H54 (cell line): ENCODE results near the gene NOL4L.

Experiments
- DNase-seq: peaks from one replicate; pipeline ENCODE4 v3.0.0; 2011; ENCODE audit warnings: low spot score, mixed read lengths; ENCODE audit not compliant: insufficient read length
- FAIRE-seq: peaks from 3 replicates; lab custom pipeline; 2011; peaks lifted over from hg19 to GRCh38; lab: Jason Lieb, UNC
- POLR2A ChIP-seq: IDR thresholded peaks from 2 replicates; pipeline ENCODE4 v1.6.1; 2011; ENCODE audit warnings: low read depth, mild to moderate bottlenecking, low read length

Gene NOL4L

DNA sequence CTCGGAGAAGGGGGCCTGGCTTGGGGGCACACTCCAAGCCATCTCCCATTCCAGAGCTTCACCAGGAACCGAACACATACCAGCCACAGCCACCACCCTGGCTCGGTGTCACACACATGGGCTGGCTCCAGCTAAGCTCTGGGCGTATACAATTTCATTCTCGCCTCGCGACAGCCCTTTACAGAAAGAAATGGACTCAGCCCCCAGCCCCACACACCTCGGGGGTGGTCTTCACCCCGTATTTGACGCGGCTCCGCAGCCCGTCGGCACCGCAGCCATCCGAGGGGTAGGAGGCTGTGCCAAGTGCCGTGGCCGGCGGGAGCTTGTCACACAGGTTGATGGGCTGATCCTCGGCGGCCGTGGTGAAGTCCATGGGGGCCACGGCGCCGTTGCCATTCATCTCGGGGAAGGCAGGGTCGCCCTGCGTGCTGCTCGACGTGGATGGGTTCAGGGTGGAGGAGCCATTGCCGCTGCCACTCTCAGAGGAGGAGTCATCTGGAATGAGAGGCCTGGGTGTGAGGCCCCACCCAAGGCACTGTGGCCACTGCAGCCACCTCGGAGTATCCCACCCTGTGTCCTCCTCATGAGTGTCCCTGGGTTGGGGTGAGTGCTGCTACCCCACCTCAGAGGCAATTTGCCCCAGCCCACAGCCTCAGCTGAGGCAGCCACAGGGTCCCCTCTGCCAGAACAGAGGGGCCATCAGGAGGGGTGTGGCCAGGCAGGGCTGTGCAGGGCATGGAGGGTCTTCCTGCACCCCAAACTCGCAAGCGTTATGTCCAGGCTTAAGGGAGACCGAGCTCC is 129.0 kb downstream of the NOL4L start:
- no peak for TF ChIP-seq POLR2A
- no peak for FAIRE-seq
- DNase-seq: no peak

DNA sequence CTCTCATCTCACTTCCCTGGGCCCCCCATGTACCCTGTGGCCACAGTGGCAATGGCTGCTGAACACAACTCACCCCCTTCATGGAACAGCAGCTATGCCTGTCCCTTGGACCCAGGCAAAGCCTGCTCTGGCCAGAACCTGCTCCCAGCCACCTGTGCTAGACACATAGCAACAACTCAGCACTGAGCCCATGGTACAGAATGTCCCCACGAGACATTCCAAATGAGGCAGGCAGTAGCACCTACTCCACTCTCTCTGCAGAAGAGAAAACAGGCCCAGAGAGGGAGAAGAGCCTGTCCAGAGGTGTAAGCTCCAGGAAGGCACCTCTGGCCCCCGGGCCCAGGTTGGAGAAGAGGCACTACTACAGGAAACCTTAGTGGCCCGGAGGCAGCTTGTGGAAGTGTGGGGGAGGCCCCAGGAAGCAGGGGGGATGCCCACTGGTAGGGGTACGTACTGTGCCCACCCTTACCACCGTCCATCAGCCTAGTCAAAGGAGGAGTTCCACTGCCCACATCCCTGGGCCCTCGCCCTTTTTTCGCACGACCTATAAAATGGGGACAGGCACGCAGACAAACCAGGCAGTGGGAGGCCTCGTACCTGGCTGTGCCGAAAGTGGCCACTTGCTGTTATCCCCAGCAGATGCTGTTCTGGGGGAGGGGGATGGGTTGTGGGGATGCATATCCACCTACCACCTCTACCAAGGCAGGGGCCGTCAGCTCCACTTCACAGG is 129.8 kb downstream of the NOL4L start:
- no peak for DNase-seq
- no peak for TF ChIP-seq POLR2A
- FAIRE-seq: no peak

DNA sequence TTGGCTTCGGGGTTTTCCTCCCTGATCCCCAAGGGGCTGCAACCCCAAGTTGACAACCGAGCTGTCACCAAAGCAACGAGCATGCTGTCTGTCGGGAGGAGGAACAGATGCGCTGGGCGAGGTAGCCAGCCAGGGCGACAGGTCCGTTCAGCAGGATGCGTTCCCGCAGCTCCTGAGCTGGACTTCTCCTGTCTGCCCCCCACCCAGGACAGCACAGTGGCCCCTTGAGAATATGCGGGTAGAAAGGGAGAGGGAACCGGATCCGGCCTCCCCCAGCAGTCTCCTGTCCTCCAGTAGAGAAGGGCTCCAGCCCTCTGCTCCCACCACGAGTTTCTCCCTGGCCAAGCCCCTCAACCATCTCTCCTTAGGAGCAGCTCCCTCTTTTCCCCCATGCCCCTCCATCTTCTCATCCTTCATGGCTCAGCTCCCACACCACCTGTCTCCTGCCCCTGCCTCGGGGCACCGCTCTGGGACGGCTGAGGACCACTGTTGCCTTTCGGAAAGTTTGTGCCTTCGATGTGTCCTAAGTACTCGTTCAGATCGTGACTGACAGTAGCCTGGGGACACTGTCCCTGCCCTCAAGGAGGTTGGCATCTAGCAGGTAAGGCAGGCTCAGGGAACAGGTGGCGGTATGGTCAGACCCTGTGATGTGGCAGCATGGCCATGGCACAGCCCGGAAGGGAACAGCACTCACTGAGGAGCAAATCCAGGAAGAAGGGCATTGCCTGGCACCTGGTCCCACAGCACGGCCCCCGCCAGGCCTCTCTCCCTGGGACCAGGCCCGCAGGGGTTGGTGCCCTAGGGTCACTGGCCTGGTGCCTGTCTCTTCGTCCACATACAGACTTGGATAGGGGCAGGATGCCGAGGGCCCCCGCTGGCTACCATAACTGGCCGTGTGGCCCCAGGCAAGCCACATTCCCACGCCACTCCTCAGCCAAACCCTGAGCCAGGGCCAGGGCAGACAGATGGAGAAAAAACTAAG is 130.7 kb downstream of the NOL4L start:
- FAIRE-seq (no peak), DNase-seq (no peak)
- TF ChIP-seq POLR2A: no peak

DNA sequence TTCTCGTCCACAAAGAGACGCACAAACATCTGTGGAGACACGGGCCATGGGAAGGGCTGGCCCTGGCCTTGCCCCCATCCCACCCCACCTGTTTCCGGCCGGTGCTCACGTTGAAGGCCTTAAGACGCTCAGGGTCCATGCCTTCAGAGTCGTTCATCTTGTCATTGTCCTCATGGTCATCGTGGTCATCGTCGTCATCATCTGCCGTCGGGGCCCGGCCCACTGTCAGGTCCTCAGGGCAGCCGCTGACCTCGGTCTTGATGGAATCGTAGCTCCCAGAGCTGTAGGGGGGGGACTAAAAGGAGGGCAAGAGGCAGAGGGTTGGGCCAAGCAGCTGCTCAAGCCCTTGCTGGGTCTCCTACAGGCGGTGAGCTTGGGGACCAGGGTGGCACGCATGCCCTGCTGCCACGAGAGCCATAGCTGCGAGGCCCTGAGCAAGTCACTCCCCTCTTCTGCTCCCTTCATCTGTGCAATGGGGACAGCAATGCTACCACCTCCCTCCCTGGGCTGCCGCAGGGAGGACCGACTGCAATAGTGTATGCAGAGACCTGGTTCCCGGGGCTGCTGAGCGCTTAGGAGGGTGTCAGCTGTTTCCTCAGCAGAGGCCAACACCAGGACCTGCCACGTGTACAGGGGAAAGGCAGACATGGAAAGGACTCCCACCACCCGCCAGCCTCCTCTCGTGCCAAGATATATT is 131.5 kb downstream of the NOL4L start:
- no peak for TF ChIP-seq POLR2A
- no peak for FAIRE-seq
- no peak for DNase-seq

DNA sequence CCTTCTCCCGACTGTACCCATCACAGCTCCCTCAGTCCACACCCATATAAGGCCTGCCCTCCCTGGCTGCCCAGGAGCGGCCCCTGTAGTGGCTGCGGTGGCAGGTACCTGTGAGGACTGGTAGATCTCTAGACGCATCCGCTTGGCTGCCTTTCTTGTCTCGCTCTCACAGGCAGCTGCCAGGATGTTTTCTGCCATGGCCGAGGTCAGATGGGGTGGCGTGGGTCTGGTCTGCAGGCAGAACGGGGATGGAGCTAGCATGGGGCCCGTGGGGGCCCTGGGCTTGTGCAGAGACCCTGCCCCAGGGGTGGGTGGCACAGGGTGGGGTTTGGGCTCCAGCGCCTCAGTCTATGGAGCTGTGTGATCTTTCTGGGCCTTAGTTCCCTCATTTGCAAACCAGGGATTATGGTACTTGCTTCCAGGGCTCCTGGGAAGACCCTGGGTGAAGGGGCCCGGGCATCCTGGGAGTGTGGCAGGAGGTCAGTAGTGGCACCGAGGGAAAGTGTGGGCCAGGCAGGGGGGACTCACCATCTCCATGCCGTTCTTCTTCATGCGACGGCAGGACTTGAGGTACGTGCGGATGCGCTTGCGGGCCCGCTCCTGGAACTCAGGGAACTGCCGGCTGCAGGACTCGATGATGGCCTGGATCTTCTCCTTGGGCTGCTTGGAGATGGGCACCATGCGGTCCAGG is 132.2 kb downstream of the NOL4L start:
- no peak for FAIRE-seq
- no peak for TF ChIP-seq POLR2A
- DNase-seq: no peak

DNA sequence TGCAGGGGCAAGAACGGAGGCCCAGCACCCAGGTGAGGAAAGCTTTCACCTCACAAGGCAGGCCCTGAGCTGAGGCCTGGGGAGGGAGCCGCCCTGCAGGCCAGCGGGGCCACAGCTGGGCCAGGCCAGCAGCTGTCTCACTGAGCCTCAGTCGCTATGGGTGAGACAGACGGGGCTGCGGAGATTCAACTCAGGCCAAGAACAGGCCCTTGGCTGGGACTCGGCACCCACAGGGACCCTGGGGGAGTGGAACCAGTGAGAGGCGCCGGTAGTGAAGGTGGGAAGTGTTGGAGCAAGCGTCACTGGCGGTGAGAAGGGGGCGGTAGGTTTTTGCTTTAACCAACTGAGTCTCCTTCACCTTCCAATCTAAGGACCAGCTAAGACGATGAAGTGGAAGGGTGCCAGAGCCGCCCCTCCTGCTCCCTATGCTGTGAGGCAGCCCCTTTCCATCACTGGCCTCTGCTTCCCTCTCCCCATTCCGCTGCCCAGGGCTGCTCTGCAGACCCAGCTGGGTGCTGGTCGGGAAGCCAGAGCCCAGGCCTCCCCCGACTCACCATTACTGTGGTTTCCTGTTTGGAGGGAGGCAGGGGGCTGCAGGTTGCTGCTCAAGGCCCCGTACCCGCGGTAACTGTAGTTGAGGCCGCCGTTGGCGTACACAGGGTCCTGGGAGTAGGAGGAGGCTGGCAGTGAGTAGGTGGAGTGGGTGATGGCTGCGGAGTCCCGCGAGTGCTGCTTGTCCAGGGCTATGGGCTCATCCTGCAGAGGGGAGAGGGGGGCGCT is 133.3 kb downstream of the NOL4L start:
- FAIRE-seq: no peak

DNA sequence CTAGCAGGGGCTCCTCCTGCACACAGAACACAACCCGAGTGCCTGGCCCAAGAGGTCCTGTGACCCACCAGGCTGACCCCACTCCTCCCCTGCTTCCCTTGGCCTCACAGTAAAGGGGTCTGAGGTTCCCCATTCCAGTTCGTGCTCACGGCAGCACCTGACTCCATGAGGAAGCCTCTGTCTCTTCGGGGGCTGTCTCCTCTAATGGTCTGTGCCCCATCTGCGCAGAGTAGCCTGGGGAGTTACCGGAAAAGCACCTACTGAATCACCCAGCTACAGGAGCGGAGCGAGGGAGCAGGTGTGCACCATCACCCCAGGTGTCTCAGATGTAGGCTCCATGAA is 133.8 kb downstream of the NOL4L start:
- FAIRE-seq (no peak), DNase-seq (no peak)
- no peak for TF ChIP-seq POLR2A

More for the DNA sequence above, 133.3 kb downstream of the NOL4L start:
- no peak for TF ChIP-seq POLR2A
- DNase-seq: no peak

DNA sequence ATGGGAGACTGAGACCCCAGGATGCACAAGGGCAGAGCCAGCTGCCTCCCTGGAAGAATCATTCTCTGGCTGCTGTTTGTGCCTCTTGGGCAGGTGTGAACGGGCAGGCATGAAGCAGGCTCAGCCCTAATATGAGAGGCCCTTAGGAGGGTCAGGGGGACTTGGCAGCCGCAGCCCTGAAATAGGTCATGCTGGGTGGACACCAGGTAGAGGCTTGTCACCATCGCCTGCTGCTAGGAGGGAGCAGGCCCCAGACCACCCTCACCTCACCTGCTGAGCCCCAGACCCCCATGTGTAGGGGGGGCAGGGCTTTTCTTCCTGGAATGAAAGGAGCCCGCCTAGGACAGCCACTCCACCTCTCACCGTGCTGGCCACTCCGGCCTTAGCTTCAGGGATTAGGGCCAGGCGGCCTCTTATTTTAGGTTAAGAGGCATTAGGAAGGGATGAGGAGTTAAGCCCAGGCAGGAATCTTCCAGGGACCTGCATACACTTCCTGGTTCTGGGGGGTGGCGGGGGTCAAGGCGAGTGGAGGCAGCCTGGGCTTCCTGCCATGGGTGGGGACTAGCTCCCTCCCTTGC is 134.6 kb downstream of the NOL4L start:
- DNase-seq: no peak
- no peak for TF ChIP-seq POLR2A
- FAIRE-seq: no peak

DNA sequence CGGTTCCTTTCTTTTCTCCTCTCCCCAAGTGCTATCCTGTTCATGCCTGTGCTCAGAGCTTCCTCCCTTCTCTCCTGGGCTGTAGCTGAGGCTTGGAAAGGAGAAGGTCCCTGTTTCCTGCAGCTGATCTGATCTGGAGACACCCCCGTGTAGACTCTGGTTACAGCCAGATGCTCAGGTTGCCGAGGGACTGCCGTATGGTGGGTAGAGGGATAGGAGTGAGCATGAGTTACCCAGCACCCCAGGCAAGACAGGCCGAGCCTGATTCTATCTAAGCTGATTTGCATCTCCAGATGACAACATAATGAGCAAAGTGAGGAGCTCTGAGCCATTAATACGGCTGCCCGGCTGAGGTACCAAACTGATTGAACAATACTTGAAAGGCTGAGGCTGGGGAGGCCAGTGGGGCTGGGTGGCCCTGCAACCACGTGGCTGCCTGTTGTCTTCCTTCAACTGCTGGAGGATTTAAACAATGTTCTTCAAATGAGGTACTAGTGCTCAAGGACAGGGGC is 135.2 kb downstream of the NOL4L start:
- TF ChIP-seq POLR2A: no peak
- DNase-seq: no peak
- FAIRE-seq: no peak

DNA sequence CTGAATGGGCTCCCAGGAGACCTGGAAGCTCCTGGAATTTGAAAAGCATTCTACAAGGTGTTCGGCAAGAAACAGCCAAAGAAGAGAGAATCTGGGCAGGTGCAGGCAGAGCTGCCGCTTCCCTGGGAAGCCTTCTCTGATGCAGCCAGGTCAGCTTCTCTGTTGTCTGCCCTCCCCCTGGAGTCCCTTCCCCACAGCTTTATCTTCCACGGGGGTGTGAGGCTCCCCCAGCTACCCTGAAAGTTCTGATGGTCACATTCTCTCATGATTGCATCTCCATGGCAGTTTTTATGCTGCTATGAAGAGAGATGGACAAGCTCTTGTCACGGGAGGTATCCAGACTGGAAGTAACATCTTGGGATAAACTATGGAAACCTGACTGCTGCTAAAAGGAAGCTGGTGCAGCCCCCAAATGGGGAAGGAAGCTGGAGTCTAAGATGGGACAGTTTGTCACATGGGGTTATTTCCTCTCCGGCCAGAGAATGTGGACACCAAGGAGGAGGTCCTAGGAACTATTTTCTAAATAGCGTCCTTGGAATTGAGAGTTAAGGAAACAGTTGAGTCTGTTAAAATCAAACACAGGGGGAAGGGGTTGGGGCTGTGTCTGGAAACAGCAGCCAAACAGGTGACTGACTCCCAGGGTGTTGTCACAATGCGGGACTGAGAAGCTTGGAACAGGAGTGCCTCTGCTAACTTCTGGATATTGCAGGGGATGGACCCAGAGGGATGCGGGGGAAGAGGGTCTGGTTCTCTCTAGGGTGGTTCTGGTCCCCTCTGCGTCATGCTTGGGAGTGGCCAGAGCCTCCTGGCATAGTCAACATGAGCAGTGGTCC is 135.9 kb downstream of the NOL4L start:
- no peak for TF ChIP-seq POLR2A
- DNase-seq: no peak
- no peak for FAIRE-seq

DNA sequence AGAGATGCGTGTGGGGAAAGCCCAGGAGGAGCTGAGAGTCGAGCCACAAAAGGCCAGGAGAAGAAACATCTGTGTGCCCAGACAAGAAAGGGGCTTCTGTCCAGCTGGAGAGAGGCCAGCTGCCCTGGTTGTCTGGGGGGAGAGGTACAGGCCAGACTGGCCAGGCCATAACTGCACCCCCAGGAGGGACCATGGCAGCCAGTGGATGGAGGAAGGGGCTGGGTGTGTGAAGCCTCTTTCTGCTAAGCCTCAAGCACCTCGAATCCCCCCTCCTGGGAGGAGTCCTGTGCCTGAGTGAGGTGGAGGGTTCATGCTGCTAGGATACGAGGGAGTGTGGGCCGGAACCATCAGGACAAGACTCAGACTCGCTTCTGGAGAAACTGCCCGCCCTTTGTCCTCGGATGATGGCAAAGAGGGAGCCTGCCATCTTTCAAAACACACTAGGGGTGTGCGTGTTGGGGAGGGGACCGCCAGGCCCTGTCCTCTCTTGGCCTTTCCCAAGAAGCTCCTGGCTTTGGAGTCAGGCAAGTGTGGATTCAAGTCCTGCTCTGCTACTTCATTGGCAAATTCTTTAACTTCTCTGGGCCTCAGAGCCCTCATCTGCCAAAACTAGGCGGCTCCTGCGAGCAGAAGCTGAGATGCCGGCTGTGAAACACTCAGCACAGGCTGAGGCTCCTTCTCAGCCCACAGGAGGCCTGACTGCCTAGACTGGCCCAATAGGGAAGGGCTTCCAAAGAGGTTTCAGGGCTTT is 136.7 kb downstream of the NOL4L start:
- no peak for TF ChIP-seq POLR2A

More for the DNA sequence above, 136.7 kb downstream of the NOL4L start:
- DNase-seq (no peak), FAIRE-seq (no peak)
